ENCODE data around the gene SYT6. TPM values are rescaled to one million over a fixed set of nuclear protein-coding genes. Genes with fewer than 3 reads are reported as not detected.

SYT6 gene
- total and polyA plus RNA-seq, 10 of the 15 experiments (the other 5 are each of a cell fraction or from before 2014, with no cell fraction given) = 0.05 to 0.39 TPM; not detected in 8

DNA sequence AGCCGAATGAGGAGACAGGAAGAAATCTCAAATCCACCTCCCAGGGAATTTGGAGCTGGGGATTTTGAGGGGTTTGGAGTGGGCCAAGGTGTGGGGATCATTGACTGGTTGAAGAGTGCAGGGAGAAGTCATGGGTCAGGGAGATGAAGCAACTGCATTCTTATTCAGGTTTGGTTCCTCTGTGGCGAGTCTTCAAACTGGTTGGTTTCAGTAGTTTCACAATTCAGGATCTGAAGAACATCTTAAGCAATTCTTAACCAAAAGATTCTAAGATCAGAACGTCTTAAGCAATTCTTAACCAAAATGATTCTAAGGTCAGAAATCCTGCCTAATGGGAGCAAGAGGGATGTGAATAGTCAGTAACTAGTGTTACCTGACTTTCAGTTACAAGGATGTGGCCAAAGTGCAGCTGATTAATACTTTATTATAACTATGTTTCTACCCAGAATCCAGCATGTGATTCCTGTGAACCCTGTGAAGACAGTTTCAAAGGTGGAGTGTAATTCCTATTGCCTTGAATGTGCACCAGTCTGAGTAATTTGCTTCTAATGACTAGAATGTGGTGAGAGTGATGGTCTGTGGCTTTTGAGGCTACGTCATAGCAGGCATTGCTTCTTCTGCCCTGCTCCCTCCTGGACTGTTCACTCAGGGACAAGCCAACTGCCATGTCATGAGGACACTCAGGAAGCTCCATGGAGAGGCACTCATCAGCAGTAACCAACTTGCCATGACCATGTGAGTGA lies 113.2 kb downstream of the SYT6 start:
- no TSS peak for BruUV-seq (replicated peaks)
- Histone ChIP-seq H3K4me1 (ENCODE audit: control insufficient read depth, insufficient read depth, low read length) (no peaks in the 10 kb centered on the region), H3K27ac (ENCODE audit: control insufficient read depth, insufficient read depth) (no peak overlapping the region), H3K9ac (ENCODE audit: control insufficient read depth, insufficient read depth, low read length) (no peak overlapping the region), H3K9me3 (replicated peaks; ENCODE audit: control insufficient read depth, insufficient read depth, low read length) (no peaks in the 10 kb centered on the region), H3K36me3 (ENCODE audit: control insufficient read depth in 2 of 2, insufficient read depth in 2 of 2, low read length in 1 of 2) (no peaks in the 10 kb centered on the region), H3K4me2 (ENCODE audit: control insufficient read depth, insufficient read depth) (no peak overlapping the region), H3K27me3 (replicated peaks in 1 of 2; ENCODE audit: control insufficient read depth in 2 of 2, insufficient read depth in 2 of 2, low read length in 1 of 2) (peaks cover 0 to 3% of the 10 kb centered on the region in 2 experiments; a peak in 2 of 4 replicates), H3K79me2 (ENCODE audit: control insufficient read depth, insufficient read depth, low read length) (no peaks in the 10 kb centered on the region), H3K4me3 (no peak overlapping the region), H2AFZ (ENCODE audit: control insufficient read depth, low read depth, low read length) (no peak overlapping the region), H4K20me1 (ENCODE audit: control insufficient read depth, insufficient read depth) (no peaks in the 10 kb centered on the region)
- intact Hi-C loops (cut with micrococcal nuclease; ENCODE audit: unreplicated experiment) = no loop called here
- ATAC-seq = no peak
- 0% methylated on average over 4 of the region's 4 CpGs for WGBS (ENCODE audit: insufficient coverage, insufficient replicate concordance, low lambda C conversion rate, missing lambda C conversion rate)
- ChIA-PET POLR2A (no interaction called here), SMC1A (ENCODE audit: uncharacterized antibody, unreplicated experiment) (no interaction called here), RAD21 (ENCODE audit: unreplicated experiment) (no interaction called here), CTCF (no interaction called here)
- in situ Hi-C loops (cut with MboI) = no loop called here
- TF ChIP-seq ZNF274 (IDR thresholded peaks at IDR 0.05; ENCODE audit: insufficient read depth, insufficient read length) = no peak
- no peak for TF ChIP-seq PML (IDR thresholded peaks at IDR 0.05; ENCODE audit: low read length)
- TF ChIP-seq RFX5 (IDR thresholded peaks at IDR 0.05; ENCODE audit: low read depth, low read length) = no peak
- no peak for TF ChIP-seq STAT3 (IDR thresholded peaks at IDR 0.05; ENCODE audit: low read depth, low read length)
- no peak for TF ChIP-seq PKNOX1 (IDR thresholded peaks at IDR 0.05)
- TF ChIP-seq HDAC2 (IDR thresholded peaks at IDR 0.05) = no peak
- no peak for TF ChIP-seq MYC (IDR thresholded peaks at IDR 0.05; ENCODE audit: insufficient read depth, insufficient read length, insufficient replicate concordance, low read length, severe bottlenecking)
- TF ChIP-seq RAD51 (IDR thresholded peaks at IDR 0.05) = no peak
- TF ChIP-seq RAD21 (IDR thresholded peaks at IDR 0.05; ENCODE audit: insufficient read depth, low read depth, low read length) = no peak
- TF ChIP-seq SIX5 (IDR thresholded peaks at IDR 0.05; ENCODE audit: low read depth, low read length, severe bottlenecking) = no peak
- no peak for TF ChIP-seq ZBED1 (IDR thresholded peaks at IDR 0.05; ENCODE audit: borderline replicate concordance)
- no peak for TF ChIP-seq ETV6 (conservative IDR thresholded peaks at IDR 0.05 in 1 of 2, IDR thresholded peaks at IDR 0.05 in 1 of 2; ENCODE audit: borderline replicate concordance in 1 of 2, low read depth in 1 of 2)
- TF ChIP-seq SMAD5 (IDR thresholded peaks at IDR 0.05; ENCODE audit: low read depth) = no peak
- TF ChIP-seq YY1 (IDR thresholded peaks at IDR 0.05; ENCODE audit: low read depth, low read length) = no peak
- TF ChIP-seq BCL3 (IDR thresholded peaks at IDR 0.05; ENCODE audit: borderline replicate concordance, insufficient read depth, low read depth, low read length, poor library complexity, severe bottlenecking) = no peak
- TF ChIP-seq KDM1A (IDR thresholded peaks at IDR 0.05; ENCODE audit: borderline replicate concordance) = no peak
- no peak for TF ChIP-seq FOS (IDR thresholded peaks at IDR 0.05; ENCODE audit: borderline replicate concordance, extremely low read depth, insufficient read length)
- DNase-seq (ENCODE audit: low read depth, low spot score) = no peak
- FAIRE-seq = no peak

All from GM12878 (cell line).